Testis (tissue), 3 donors: ENCODE results near the gene PLEKHN1. TPM values are rescaled to one million over a fixed set of nuclear protein-coding genes. Genes with fewer than 3 reads are reported as not detected.
A peak's percentile ranks its signal among the peaks of the same experiment; 100 is the strongest.

ENCODE experiments used
- DNase-seq: peaks from one replicate; pipeline ENCODE4 v3.0.0-alpha.2; 2019
- H3K27ac ChIP-seq, 2 donors: fragments of 200-600 bp; sonication (generic); one replicate each; pipeline ENCODE4 v1.5.1; 2019
- H3K27me3 ChIP-seq: fragments of 200-600 bp; sonication (generic); one replicate; pipeline ENCODE4 v1.5.1; 2019
- H3K36me3 ChIP-seq: fragments of 200-600 bp; sonication (generic); one replicate; pipeline ENCODE4 v1.5.1; 2017; ENCODE audit warnings: low read depth; ENCODE audit errors: missing control alignments
- H3K4me1 ChIP-seq: fragments of 200-600 bp; sonication (generic); one replicate; pipeline ENCODE4 v1.5.1; 2019
- H3K4me3 ChIP-seq, 2 donors: fragments of 200-600 bp; sonication (generic); one replicate each; pipeline ENCODE4 v1.5.1; 2017 to 2019
- H3K9me3 ChIP-seq: fragments of 200-600 bp; sonication (generic); one replicate; pipeline ENCODE4 v1.5.1; 2017
- POLR2A ChIP-seq: fragments of 450-650 bp; IDR thresholded peaks from one replicate; pipeline ENCODE4 v1.6.1; 2017; ENCODE audit warnings: antibody characterized with exemption, mild to moderate bottlenecking, moderate library complexity
- WGBS, 2 donors: methylation state at CpG; one replicate each; pipeline ENCODE4 v1.1.5; 2018; 5-methylcytosine and 5-hydroxymethylcytosine counted together
- intact Hi-C: fragments of 100-400 bp; cut with DNase I; formaldehyde crosslinking; loops from one replicate; pipeline ENCODE4 v1.15.1; 2023; ENCODE audit warnings: low total_unique reads
- polyA plus RNA-seq: library from polyadenylated mRNA; stranded (reverse); fragments of 350-450 nt; fragmentation: Illumina TruSeq; extraction: RNeasy Lipid Tissue Mini Kit (QIAGEN cat#74804); gene quantifications from one replicate; pipeline ENCODE4 v1.2.3, GENCODE V29; 2014; ENCODE audit warnings: low read depth, low replicate concordance; ENCODE audit not compliant: insufficient read depth
- total RNA-seq, 2 donors: library from RNA; depleted of rRNA; stranded (reverse); fragments of >200 nt; gene quantifications; one replicate each; pipeline ENCODE4 v1.2.3, GENCODE V29; 2016
- TF ChIP-seq, protein P1 (sequence below), 3 experiments: fragments of 450-650 bp in 2 of 3; fragments of 200-600 bp in 1 of 3; sonication (generic) in 1 of 3; IDR thresholded peaks; one replicate each; pipeline ENCODE4 v1.5.1; 2016 to 2019; ENCODE audit warnings: antibody characterized with exemption in 3 of 3, mild to moderate bottlenecking in 2 of 3, moderate library complexity in 1 of 3

The PLEKHN1 gene
- total and polyA plus RNA-seq, 3 donors from 2014 or later = 0.21 to 0.56 (median 0.47) TPM

DNA sequence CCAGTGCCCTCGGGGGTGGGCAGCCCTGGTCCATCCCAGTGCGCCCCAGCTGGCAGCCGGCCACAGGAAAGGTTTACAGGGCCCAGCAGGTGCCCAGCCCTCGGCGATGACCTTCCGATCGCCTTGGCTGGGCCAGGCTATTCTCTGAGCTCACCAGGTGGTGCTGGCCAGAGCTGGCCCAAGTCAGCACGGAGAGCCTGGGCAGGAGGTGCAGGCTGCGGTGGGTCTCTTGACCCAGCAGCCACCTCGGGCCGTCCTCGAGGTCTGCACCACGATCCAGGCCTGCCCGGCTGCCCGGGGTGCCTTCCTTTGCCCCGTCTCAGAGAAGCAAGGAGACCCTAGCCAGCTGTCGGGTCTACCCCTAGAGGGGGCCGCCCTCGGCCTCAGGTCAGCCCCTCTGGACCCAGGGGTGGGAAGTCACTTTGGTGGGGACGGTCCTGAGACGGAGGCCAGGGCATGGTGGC lies 15.2 kb downstream of the PLEKHN1 start:
- intact Hi-C loops = no loop called here
- TF ChIP-seq, protein P1, sequence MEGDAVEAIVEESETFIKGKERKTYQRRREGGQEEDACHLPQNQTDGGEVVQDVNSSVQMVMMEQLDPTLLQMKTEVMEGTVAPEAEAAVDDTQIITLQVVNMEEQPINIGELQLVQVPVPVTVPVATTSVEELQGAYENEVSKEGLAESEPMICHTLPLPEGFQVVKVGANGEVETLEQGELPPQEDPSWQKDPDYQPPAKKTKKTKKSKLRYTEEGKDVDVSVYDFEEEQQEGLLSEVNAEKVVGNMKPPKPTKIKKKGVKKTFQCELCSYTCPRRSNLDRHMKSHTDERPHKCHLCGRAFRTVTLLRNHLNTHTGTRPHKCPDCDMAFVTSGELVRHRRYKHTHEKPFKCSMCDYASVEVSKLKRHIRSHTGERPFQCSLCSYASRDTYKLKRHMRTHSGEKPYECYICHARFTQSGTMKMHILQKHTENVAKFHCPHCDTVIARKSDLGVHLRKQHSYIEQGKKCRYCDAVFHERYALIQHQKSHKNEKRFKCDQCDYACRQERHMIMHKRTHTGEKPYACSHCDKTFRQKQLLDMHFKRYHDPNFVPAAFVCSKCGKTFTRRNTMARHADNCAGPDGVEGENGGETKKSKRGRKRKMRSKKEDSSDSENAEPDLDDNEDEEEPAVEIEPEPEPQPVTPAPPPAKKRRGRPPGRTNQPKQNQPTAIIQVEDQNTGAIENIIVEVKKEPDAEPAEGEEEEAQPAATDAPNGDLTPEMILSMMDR (IDR thresholded peaks at IDR 0.05) = no peak
- TF ChIP-seq POLR2A = no peak

DNA sequence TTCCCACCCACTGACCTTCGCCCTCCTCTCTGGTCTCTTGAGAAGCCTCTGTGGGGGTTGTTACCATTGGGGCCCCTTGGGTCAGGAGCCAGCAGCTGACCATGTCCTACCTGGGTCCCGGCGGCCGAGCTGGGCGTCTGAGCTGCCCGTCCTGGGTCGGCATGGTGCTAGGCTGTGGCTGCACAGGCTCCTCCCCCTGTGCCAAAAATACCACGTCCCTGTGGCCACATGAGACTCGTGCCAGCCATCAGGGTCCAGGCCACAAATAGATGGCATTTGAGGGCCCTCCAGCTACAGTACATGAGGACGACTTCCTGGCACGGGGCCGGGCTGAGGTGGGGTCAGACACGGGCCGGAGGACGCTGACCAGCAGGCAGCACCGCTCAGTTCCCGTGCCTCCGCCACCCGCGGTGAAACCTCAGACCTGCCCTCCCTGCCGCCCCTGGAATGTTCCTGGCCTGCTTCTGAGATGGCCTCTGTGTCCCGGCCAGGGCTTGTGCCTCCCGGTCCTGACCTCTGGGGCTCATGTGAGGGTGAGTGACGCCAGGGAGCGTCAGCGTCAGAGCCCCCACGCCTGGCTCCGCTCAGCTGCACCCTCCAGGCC lies 15.8 kb downstream of the PLEKHN1 start, which contains the start of gene PERM1:
Gene PERM1, minus strand, starts transcription at position 139 of the 604 bp plus-strand sequence. CDS start 1,064 bp downstream, outside the sequence.
- Histone ChIP-seq H3K9me3 (no peaks in the 10 kb centered on the region), H3K36me3 (no peaks in the 10 kb centered on the region), H3K27ac (no peak within 1 kb of the TSS), H3K4me1 (no peaks in the 10 kb centered on the region), H3K27me3 (no peaks in the 10 kb centered on the region), H3K4me3 (no peak within 1 kb of the TSS)
- TF ChIP-seq POLR2A = no peak
- TF ChIP-seq, protein P1 (IDR thresholded peaks at IDR 0.05) = no peak
- WGBS, 2 donors = 61 to 69% methylated on average over 22 to 27 of the region's 28 CpGs
- DNase-seq = no peak
- intact Hi-C loops = no loop called here

More for the DNA sequence above, 15.2 kb downstream of the PLEKHN1 start:
- Histone ChIP-seq H3K4me1 (no peaks in the 10 kb centered on the region), H3K9me3 (no peaks in the 10 kb centered on the region), H3K36me3 (no peaks in the 10 kb centered on the region), H3K27me3 (no peaks in the 10 kb centered on the region), H3K27ac (no peak overlapping the region), H3K4me3 (no peak overlapping the region)
- no peak for DNase-seq
- 78 to 93% methylated on average over 5 to 21 of the region's 21 CpGs for WGBS, 2 donors

DNA sequence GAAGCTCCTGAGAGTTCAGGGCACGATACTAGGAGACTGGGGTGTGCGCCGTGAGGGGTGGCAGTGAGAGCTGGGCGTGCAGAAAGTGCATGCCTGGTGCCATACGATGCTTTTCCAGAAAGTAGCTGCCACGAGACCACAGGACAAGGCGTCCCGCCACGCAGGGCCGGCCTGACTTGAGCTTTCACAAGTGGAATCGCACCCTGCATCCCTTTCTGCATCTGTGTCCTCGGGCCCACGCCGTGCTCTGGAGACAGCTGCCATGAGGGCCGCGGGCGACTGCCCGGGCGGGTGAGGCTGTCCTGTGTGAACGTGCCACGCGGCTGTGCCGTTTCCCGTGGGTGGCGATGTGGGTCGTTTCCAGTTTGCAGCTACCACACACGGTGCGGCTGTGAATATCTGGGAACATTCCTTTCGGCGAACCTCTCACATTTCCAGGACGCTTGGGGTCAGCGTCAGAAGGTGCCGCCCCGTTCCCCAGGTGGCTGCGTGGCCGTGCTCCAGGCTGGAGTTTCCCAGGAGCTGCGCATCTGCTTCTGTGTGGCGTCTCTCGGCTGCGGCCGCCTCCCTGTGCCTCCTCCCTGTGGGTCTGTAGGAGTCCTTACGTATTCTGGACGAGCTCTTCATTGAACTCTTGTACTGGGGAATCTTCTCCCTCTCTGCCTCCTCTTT lies 16.6 kb downstream of the PLEKHN1 start:
- Histone ChIP-seq H3K9me3 (no peaks in the 10 kb centered on the region), H3K4me1 (no peaks in the 10 kb centered on the region), H3K4me3 (no peak overlapping the region), H3K27ac (no peak overlapping the region), H3K27me3 (no peaks in the 10 kb centered on the region), H3K36me3 (no peaks in the 10 kb centered on the region)
- no peak for TF ChIP-seq POLR2A
- TF ChIP-seq, protein P1 (IDR thresholded peaks at IDR 0.05) = no peak
- intact Hi-C loops = no loop called here
- no peak for DNase-seq
- WGBS, 2 donors = 80 to 83% methylated on average over 32 to 43 of the region's 43 CpGs

DNA sequence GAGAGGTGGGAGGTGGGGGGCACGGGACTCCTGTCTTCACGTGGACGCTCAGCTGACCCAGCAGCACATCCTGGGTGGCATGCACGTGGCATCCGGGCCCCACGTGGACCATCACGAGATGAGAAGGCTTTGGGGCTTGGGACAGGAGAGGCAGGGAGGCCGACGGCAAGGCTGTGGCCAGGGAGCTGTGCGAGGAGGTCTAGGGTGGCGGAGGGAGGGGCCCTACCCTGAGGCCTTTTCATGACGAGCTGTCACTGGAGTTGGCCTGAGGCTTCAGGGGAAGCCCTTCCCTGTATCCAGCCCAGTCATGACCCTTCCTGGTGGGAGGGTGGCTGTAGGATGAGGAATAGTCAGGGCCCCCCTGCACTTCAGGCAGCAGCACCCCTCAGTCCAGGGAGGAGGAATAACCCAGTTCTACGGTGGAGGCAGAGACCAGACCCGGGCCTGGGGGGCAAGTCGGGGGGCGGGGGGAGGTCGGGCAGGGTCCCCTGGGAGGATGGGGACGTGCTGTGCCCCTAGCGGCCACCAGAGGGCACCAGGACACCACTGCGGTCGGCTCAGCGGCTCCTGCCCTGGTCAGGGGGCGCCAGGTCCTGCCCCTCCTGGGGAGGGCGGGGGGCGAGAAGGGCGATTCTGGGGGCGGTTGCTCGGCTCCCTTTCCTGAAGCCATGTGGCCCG lies 17.7 kb downstream of the PLEKHN1 start:
- Histone ChIP-seq H3K27ac (no peak overlapping the region), H3K4me3 (no peak overlapping the region), H3K4me1 (no peaks in the 10 kb centered on the region), H3K9me3 (no peaks in the 10 kb centered on the region), H3K27me3 (no peaks in the 10 kb centered on the region), H3K36me3 (no peaks in the 10 kb centered on the region)
- intact Hi-C loops = no loop called here
- TF ChIP-seq, protein P1 (IDR thresholded peaks at IDR 0.05) = peak in 2 of 3 experiments; percentile 26 to 93
- TF ChIP-seq POLR2A = no peak
- DNase-seq = peak; percentile 61
- 32 to 41% methylated on average over 9 to 28 of the region's 29 CpGs for WGBS, 2 donors
